PFSK-1 (cell line): ENCODE results near the gene FBN1.

Experiments
- FOXP2 ChIP-seq: optimal IDR thresholded peaks from 2 replicates; pipeline ENCODE3; 2011; ENCODE audit warnings: borderline replicate concordance, control low read depth, inconsistent platforms; ENCODE audit not compliant: insufficient read depth; ENCODE audit errors: extremely low read length, extremely low read depth
- POLR2AphosphoS5 ChIP-seq: IDR thresholded peaks from 2 replicates; pipeline ENCODE4 v1.6.1; 2012; ENCODE audit warnings: low read depth, mild to moderate bottlenecking, control low read depth, low read length, moderate library complexity
- REST ChIP-seq, 2 experiments: IDR thresholded peaks; 2 replicates each; pipeline versions ENCODE4 v1.6.1 to v1.8.0; 2011 to 2012; ENCODE audit warnings: low read depth in 2 of 2, low read length in 2 of 2, control low read depth in 1 of 2, inconsistent platforms in 1 of 2, mild to moderate bottlenecking in 1 of 2, moderate library complexity in 1 of 2; ENCODE audit not compliant: insufficient read depth in 1 of 2
- SIN3A ChIP-seq: IDR thresholded peaks from 2 replicates; pipeline ENCODE4 v1.6.1; 2012; ENCODE audit warnings: mild to moderate bottlenecking, low read length, moderate library complexity, borderline replicate concordance; ENCODE audit not compliant: insufficient read depth
- TAF1 ChIP-seq: IDR thresholded peaks from 2 replicates; pipeline ENCODE4 v1.6.1; 2012; ENCODE audit warnings: low read length, control low read depth, borderline replicate concordance; ENCODE audit not compliant: insufficient read depth

DNA sequence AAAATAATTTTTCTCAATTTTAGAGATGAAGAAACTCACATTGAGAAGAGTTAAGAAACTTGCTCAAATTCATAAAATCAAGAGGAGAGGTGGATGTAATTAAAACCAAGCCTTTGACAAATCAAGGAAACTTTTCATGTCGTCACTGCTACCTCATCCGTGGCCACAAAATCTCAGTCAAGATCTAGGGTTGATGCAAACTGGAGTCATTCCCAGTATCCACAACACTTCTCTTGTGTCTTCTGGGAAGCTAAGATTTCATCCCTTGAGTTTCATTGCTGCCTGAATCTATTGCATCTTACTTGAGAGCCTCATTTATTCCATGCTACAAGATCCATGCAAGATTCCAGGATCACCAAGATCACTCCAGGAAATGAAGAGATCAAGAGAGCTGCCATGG is 5.4 kb upstream of the FBN1 start:
- TF ChIP-seq POLR2AphosphoS5 = no peak
- no peak for TF ChIP-seq REST (IDR thresholded peaks at IDR 0.05; ENCODE audit: insufficient read depth in 1 of 2, low read depth in 2 of 2, low read length in 2 of 2)
- TF ChIP-seq TAF1 = no peak
- no peak for TF ChIP-seq FOXP2
- TF ChIP-seq SIN3A = no peak
